ENCODE data around the gene IL10RB.

The IL10RB gene

GRCh38 chr21:33257094-33257803 lies 8.9 kb upstream of the IL10RB start:
- TF ChIP-seq, protein P1, sequence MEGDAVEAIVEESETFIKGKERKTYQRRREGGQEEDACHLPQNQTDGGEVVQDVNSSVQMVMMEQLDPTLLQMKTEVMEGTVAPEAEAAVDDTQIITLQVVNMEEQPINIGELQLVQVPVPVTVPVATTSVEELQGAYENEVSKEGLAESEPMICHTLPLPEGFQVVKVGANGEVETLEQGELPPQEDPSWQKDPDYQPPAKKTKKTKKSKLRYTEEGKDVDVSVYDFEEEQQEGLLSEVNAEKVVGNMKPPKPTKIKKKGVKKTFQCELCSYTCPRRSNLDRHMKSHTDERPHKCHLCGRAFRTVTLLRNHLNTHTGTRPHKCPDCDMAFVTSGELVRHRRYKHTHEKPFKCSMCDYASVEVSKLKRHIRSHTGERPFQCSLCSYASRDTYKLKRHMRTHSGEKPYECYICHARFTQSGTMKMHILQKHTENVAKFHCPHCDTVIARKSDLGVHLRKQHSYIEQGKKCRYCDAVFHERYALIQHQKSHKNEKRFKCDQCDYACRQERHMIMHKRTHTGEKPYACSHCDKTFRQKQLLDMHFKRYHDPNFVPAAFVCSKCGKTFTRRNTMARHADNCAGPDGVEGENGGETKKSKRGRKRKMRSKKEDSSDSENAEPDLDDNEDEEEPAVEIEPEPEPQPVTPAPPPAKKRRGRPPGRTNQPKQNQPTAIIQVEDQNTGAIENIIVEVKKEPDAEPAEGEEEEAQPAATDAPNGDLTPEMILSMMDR (IDR thresholded peaks at IDR 0.05; ENCODE audit: low read length, missing control alignments): no peak
- H3K4me3 ChIP-seq (replicated peaks; ENCODE audit: low read depth, low read length): no peak overlapping the region
- no peak for DNase-seq (ENCODE audit: low read depth)

- no peak overlapping the region for H3K4me3 ChIP-seq (replicated peaks; ENCODE audit: low read depth, low read length)
- DNase-seq (ENCODE audit: low read depth): no peak
- TF ChIP-seq, protein P1 (IDR thresholded peaks at IDR 0.05; ENCODE audit: low read length, missing control alignments): no peak
These were observed 7.7 kb upstream of the IL10RB start for GRCh38 chr21:33258475-33258874.

GRCh38 chr21:33259428-33259827 lies 6.7 kb upstream of the IL10RB start:
- no peak overlapping the region for H3K4me3 ChIP-seq (replicated peaks; ENCODE audit: low read depth, low read length)
- TF ChIP-seq, protein P1 (IDR thresholded peaks at IDR 0.05; ENCODE audit: low read length, missing control alignments): no peak
- DNase-seq (ENCODE audit: low read depth): no peak

GRCh38 chr21:33259995-33260394 lies 6.2 kb upstream of the IL10RB start:
- TF ChIP-seq, protein P1 (IDR thresholded peaks at IDR 0.05; ENCODE audit: low read length, missing control alignments): no peak
- no peak for DNase-seq (ENCODE audit: low read depth)

GRCh38 chr21:33261635-33262034 lies 4.5 kb upstream of the IL10RB start:
- H3K4me3 ChIP-seq (replicated peaks; ENCODE audit: low read depth, low read length): no peak overlapping the region
- TF ChIP-seq, protein P1 (IDR thresholded peaks at IDR 0.05; ENCODE audit: low read length, missing control alignments): no peak
- DNase-seq (ENCODE audit: low read depth): peak; percentile 56

More at GRCh38 chr21:33259995-33260394, 6.2 kb upstream of the IL10RB start:
- H3K4me3 ChIP-seq (replicated peaks; ENCODE audit: low read depth, low read length): no peak overlapping the region

DNA sequence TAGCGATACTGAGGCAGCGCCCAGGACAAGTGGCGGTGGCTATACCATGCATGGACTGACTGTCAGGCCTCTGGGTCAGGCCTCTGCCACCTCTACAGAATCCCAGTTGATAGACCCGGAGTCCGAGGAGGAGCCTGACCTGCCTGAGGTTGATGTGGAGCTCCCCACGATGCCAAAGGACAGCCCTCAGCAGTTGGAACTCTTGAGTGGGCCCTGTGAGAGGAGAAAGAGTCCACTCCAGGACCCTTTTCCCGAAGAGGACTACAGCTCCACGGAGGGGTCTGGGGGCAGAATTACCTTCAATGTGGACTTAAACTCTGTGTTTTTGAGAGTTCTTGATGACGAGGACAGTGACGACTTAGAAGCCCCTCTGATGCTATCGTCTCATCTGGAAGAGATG lies 3.2 kb upstream of the IL10RB start:
- TF ChIP-seq, protein P1 (IDR thresholded peaks at IDR 0.05; ENCODE audit: low read length, missing control alignments): no peak
- DNase-seq (ENCODE audit: low read depth): no peak
- no peak overlapping the region for H3K4me3 ChIP-seq (replicated peaks; ENCODE audit: low read depth, low read length)

GRCh38 chr21:33264561-33264960 lies 1.6 kb upstream of the IL10RB start:
- DNase-seq (ENCODE audit: low read depth): no peak
- TF ChIP-seq, protein P1 (IDR thresholded peaks at IDR 0.05; ENCODE audit: low read length, missing control alignments): no peak
- H3K4me3 ChIP-seq (replicated peaks; ENCODE audit: low read depth, low read length): no peak overlapping the region
